Measurements from ENCODE around the gene RNF13. TPM values are rescaled to one million over a fixed set of nuclear protein-coding genes. Genes with fewer than 3 reads are reported as not detected.

Gene RNF13
- polyA plus RNA-seq, 6 donors from 2014 or later = 162 to 235 (median 220) TPM

Other genes with a start within 250 kb of the RNF13 start
- gene WWTR1, start 155.2 kb upstream of the RNF13 start, polyA plus RNA-seq (ENCODE audit: low read depth in 6 of 6) = under 1 TPM in 1 of 6 donors, not detected in 5; 0.61 TPM
- gene COMMD2, start 60.7 kb upstream of the RNF13 start, polyA plus RNA-seq (ENCODE audit: low read depth in 6 of 6) = 10 to 100 TPM; 59.9 to 80.5 (median 71.2) TPM
- 1 to 10 TPM in 1 of 6 donors, under 1 TPM in 2, not detected in 3; 0.35 to 2.6 (median 0.71) TPM for gene ANKUB1, start 20.7 kb upstream of the RNF13 start, polyA plus RNA-seq (ENCODE audit: low read depth in 6 of 6)
- gene PFN2, start 157.7 kb downstream of the RNF13 start, polyA plus RNA-seq (ENCODE audit: low read depth in 6 of 6) = 1 to 10 TPM in 5 of 6 donors, under 1 TPM in 1; 0.79 to 5.2 (median 2.1) TPM

Measured in naive B cell (primary cell).